Measurements from ENCODE around the gene SLC45A3.

- TF ChIP-seq CTCF (IDR thresholded peaks at IDR 0.05): no peak
- no peak for TF ChIP-seq POLR2A (IDR thresholded peaks at IDR 0.05)
- no peak for TF ChIP-seq EP300 (IDR thresholded peaks at IDR 0.05)
Observed at GRCh38 chr1:205714906-205715246, 34.6 kb upstream of the SLC45A3 start.
